Osteocyte (in vitro differentiated cells): ENCODE measurements around the gene DZIP1. TPM values are rescaled to one million over a fixed set of nuclear protein-coding genes. Genes with fewer than 3 reads are reported as not detected.
A peak's percentile ranks its signal among the peaks of the same experiment; 100 is the strongest.

Source experiments
- DNase-seq: peaks from one replicate; pipeline ENCODE4 v3.0.0; 2021; ENCODE audit warnings: mixed read lengths; ENCODE audit not compliant: unreplicated experiment; ENCODE audit errors: extremely low spot score
- H3K27ac Mint-ChIP-seq: one replicate; pipeline ENCODE4 v1.8.0; 2021; ENCODE audit warnings: mild to moderate bottlenecking, mixed read lengths; ENCODE audit not compliant: unreplicated experiment
- H3K27me3 Mint-ChIP-seq: one replicate; pipeline ENCODE4 v1.8.0; 2021; ENCODE audit warnings: mixed read lengths; ENCODE audit not compliant: unreplicated experiment
- H3K36me3 Mint-ChIP-seq: one replicate; pipeline ENCODE4 v1.8.0; 2021; ENCODE audit warnings: mixed read lengths; ENCODE audit not compliant: unreplicated experiment
- H3K4me1 Mint-ChIP-seq: one replicate; pipeline ENCODE4 v1.8.0; 2021; ENCODE audit warnings: mixed read lengths; ENCODE audit not compliant: unreplicated experiment
- H3K4me3 Mint-ChIP-seq: one replicate; pipeline ENCODE4 v1.8.0; 2021; ENCODE audit warnings: mild to moderate bottlenecking, moderate library complexity, mixed read lengths; ENCODE audit not compliant: unreplicated experiment
- H3K9me3 Mint-ChIP-seq: one replicate; pipeline ENCODE4 v1.8.0; 2021; ENCODE audit warnings: mixed read lengths; ENCODE audit not compliant: unreplicated experiment
- CTCF ChIP-seq: fragments of 200-600 bp; sonication (generic); IDR thresholded peaks from 2 replicates; pipeline ENCODE4 v1.5.0; 2021; ENCODE audit warnings: antibody characterized with exemption, mild to moderate bottlenecking, moderate library complexity
- total RNA-seq: library from RNA; stranded (reverse); gene quantifications from 2 replicates; pipeline ENCODE4 v1.2.1, GENCODE V29; 2021

DZIP1 gene
- total RNA-seq, 1 donor from 2014 or later, result 50.8 TPM

- Mint-ChIP-seq H3K36me3 (peaks cover 2% of the 10 kb centered on the region), H3K4me1 (no peaks in the 10 kb centered on the region)
- no peak for TF ChIP-seq CTCF
Measured at GRCh38 chr13:95652821-95653220, 8.3 kb upstream of the DZIP1 start.

GRCh38 chr13:95652244-95652764 lies 7.8 kb upstream of the DZIP1 start:
- Mint-ChIP-seq H3K4me3 (no peak overlapping the region), H3K4me1 (no peaks in the 10 kb centered on the region), H3K9me3 (peaks cover 6% of the 10 kb centered on the region), H3K27me3 (peaks cover 36% of the 10 kb centered on the region), H3K36me3 (peaks cover 2% of the 10 kb centered on the region), H3K27ac (no peak overlapping the region)
- no peak for TF ChIP-seq CTCF
- no peak for DNase-seq

More at GRCh38 chr13:95652821-95653220, 8.3 kb upstream of the DZIP1 start:
- Mint-ChIP-seq H3K27ac (no peak overlapping the region), H3K4me3 (no peak overlapping the region), H3K9me3 (peaks cover 6% of the 10 kb centered on the region), H3K27me3 (peaks cover 38% of the 10 kb centered on the region)
- no peak for DNase-seq

DNA sequence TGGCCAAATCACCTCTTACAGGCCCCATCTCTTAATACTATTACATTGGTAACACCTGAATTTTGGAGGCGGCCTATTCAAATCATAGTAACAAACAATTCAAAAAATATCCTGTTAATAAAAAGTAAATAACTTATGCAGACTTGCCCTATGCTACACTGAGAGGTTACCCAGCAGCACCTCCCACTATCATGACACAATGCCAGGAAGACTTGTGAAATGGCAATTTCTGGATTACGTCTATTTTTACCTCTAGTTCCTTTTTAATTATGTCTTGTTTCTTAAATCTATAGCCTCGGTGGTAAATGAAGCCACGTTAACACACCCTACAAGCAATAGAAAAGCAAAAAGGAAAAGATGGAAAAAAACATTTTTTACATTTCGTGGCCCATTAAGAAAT lies 6.2 kb upstream of the DZIP1 start:
- no peak for TF ChIP-seq CTCF
- Mint-ChIP-seq H3K27ac (no peak overlapping the region), H3K36me3 (peaks cover 2% of the 10 kb centered on the region), H3K27me3 (peaks cover 26% of the 10 kb centered on the region), H3K9me3 (peaks cover 6% of the 10 kb centered on the region), H3K4me3 (no peak overlapping the region), H3K4me1 (no peaks in the 10 kb centered on the region)
- no peak for DNase-seq

DNA sequence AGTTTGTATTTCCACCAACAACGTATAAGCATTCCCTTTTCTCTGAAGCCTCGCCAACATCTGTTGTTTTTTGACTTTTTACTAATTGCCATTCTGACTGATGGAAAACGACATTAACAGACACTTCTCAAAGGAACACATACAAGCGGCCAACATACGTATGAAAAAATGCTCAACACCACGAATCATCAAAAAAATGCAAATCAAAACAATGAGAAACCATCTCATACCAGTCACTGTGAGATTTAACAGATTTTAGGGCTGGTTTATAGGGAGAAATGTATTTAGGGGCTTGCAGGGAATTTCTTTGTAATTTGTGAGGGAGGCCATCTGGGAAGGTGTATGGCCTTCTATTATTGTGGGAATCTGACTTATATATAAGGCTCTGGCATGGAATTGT lies 2.8 kb upstream of the DZIP1 start:
- Mint-ChIP-seq H3K36me3 (no peaks in the 10 kb centered on the region), H3K27ac (no peak overlapping the region), H3K4me3 (no peak overlapping the region), H3K27me3 (peaks cover 16% of the 10 kb centered on the region), H3K9me3 (peaks cover 6% of the 10 kb centered on the region), H3K4me1 (peaks cover 18% of the 10 kb centered on the region)
- DNase-seq, result no peak
- TF ChIP-seq CTCF, result no peak

- Mint-ChIP-seq H3K27me3 (no peaks in the 10 kb centered on the region), H3K4me3 (peak overlapping the region; percentile 95), H3K36me3 (peaks cover 13% of the 10 kb centered on the region), H3K27ac (peak overlapping the region; percentile 97), H3K4me1 (peaks cover 35% of the 10 kb centered on the region), H3K9me3 (no peaks in the 10 kb centered on the region)
- TF ChIP-seq CTCF, result no peak
- peak; percentile 87 for DNase-seq
Measured at GRCh38 chr13:95643936-95644598, 439 bp downstream of the DZIP1 start.
